ENCODE data around the gene PHAF1. TPM values are rescaled to one million over a fixed set of nuclear protein-coding genes. Genes with fewer than 3 reads are reported as not detected.

The PHAF1 gene
- total and polyA plus RNA-seq, 2 of the 8 experiments (the other 6 are each of a cell fraction or from before 2014, with no cell fraction given): 18.6 to 26.4 TPM

GRCh38 chr16:67105246-67105645, 4.5 kb upstream of the PHAF1 start (continued):
- TF ChIP-seq KDM5A (IDR thresholded peaks at IDR 0.05; ENCODE audit: low read length): no peak
- TF ChIP-seq EGR1 (IDR thresholded peaks at IDR 0.05; ENCODE audit: borderline replicate concordance, low read depth, low read length): no peak
- no peak for TF ChIP-seq POU5F1 (IDR thresholded peaks at IDR 0.05; ENCODE audit: low read depth, low read length)
- TF ChIP-seq BCL11A (IDR thresholded peaks at IDR 0.05; ENCODE audit: low read depth in 2 of 2, low read length in 2 of 2): no peak

All from H1 (cell line).